ENCODE data around the gene WFIKKN1. TPM values are rescaled to one million over a fixed set of nuclear protein-coding genes. Genes with fewer than 3 reads are reported as not detected.

The WFIKKN1 gene
- total and polyA plus RNA-seq, 2 of the 13 experiments (the other 11 are each of a cell fraction or from before 2014, with no cell fraction given), result 1.7 to 4.9 TPM

DNA sequence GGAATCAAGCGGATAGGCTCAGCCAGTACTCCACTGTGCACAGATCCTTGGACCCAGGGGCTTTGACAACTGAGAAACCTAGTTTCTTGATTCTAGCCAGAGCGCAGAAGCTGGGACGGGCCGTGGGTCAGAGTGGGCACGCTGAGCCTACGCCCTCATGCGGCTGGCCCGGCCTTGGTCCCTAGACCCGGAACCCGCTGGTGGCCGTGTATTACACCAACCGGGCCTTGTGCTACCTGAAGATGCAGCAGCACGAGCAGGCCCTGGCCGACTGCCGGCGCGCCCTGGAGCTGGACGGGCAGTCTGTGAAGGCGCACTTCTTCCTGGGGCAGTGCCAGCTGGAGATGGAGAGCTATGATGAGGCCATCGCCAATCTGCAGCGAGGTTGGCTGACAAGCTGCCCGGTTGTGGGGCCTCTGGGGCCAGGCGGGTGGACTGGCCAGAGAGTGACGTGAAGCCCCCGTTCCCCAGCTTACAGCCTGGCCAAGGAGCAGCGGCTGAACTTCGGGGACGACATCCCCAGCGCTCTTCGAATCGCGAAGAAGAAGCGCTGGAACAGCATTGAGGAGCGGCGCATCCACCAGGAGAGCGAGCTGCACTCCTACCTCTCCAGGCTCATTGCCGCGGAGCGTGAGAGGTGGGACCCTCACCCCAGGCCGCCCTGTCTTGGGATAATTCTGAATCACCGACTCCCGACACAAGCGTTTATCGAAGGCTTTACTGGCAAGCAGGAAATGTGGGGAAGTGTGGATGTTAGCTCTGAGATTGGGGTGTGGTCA is 50.4 kb downstream of the WFIKKN1 start (continued):
- TF ChIP-seq STAT5B (CRISPR knock-in tag; IDR thresholded peaks at IDR 0.05) (no peak), KDM2A (CRISPR knock-in tag; IDR thresholded peaks at IDR 0.05; ENCODE audit: borderline replicate concordance, low read depth) (peak; percentile 78; the same call in 1 of the 2 replicates), SMAD1 (CRISPR knock-in tag; IDR thresholded peaks at IDR 0.05; ENCODE audit: borderline replicate concordance, low read depth) (peak; percentile 55; the same call in 1 of the 2 replicates), KLF12 (CRISPR knock-in tag; IDR thresholded peaks at IDR 0.05; ENCODE audit: borderline replicate concordance) (0 out of 2 replicates have a peak, but pooled peaks have one; percentile 7), ZNF724P (CRISPR knock-in tag; IDR thresholded peaks at IDR 0.05; ENCODE audit: borderline replicate concordance) (0 out of 2 replicates have a peak, but pooled peaks have one; percentile 16), EHMT2 (IDR thresholded peaks at IDR 0.05; ENCODE audit: borderline replicate concordance, low read depth, low read length) (no peak), PTBP1 (IDR thresholded peaks at IDR 0.05; ENCODE audit: low read depth, low read length, poor library complexity, severe bottlenecking) (peak; percentile 28), ZFYVE20 (CRISPR knock-in tag; IDR thresholded peaks at IDR 0.05; ENCODE audit: borderline replicate concordance, low read depth) (no peak), ZNF225 (CRISPR knock-in tag; IDR thresholded peaks at IDR 0.05) (peak; percentile 30; the same call in 1 of the 2 replicates), ZNF563 (CRISPR knock-in tag; IDR thresholded peaks at IDR 0.05) (0 out of 2 replicates have a peak, but pooled peaks have one; percentile 24), ZNF235 (CRISPR knock-in tag; IDR thresholded peaks at IDR 0.05; ENCODE audit: borderline replicate concordance) (0 out of 2 replicates have a peak, but pooled peaks have one; percentile 24), ATRX (CRISPR knock-in tag; IDR thresholded peaks at IDR 0.05; ENCODE audit: borderline replicate concordance) (no peak), IKZF1 (IDR thresholded peaks at IDR 0.05) (no peak), SAP130 (CRISPR knock-in tag; IDR thresholded peaks at IDR 0.05; ENCODE audit: low read depth) (peak; percentile 84), MED1 (CRISPR knock-in tag; IDR thresholded peaks at IDR 0.05) (peak; percentile 37; the same call in 1 of the 2 replicates), ZNF839 (CRISPR knock-in tag; IDR thresholded peaks at IDR 0.05; ENCODE audit: borderline replicate concordance) (0 out of 2 replicates have a peak, but pooled peaks have one; percentile 41), MXI1 (IDR thresholded peaks at IDR 0.05; ENCODE audit: borderline replicate concordance, low read depth, low read length) (peak; percentile 40; the same call in 1 of the 3 replicates), AHDC1 (CRISPR knock-in tag; IDR thresholded peaks at IDR 0.05; ENCODE audit: borderline replicate concordance) (0 out of 2 replicates have a peak, but pooled peaks have one; percentile 15), DNMT3B (CRISPR knock-in tag; conservative IDR thresholded peaks at IDR 0.05) (no peak)
- TF ChIP-seq, protein P1, sequence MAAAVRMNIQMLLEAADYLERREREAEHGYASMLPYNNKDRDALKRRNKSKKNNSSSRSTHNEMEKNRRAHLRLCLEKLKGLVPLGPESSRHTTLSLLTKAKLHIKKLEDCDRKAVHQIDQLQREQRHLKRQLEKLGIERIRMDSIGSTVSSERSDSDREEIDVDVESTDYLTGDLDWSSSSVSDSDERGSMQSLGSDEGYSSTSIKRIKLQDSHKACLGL (CRISPR knock-in tag; IDR thresholded peaks at IDR 0.05), result 0 out of 2 replicates have a peak, but pooled peaks have one; percentile 60
